OCI-LY7 (cell line): ENCODE measurements around the gene SMARCD1. TPM values are rescaled to one million over a fixed set of nuclear protein-coding genes. Genes with fewer than 3 reads are reported as not detected.

Experiments
- Bru-seq: library from RNA; stranded (reverse); fragments of 400-500 nt; gene quantifications from one replicate; lab custom pipeline; 2021; lab: Mats Ljungman, UMichigan
- BruChase-seq, 2 experiments: library from RNA; stranded (reverse); fragments of 400-500 nt; gene quantifications; one replicate each; lab custom pipeline; 2021; lab: Mats Ljungman, UMichigan
- BruUV-seq: library from RNA; stranded (reverse); fragments of 400-500 nt; replicated peaks from 2 replicates; lab custom pipeline; 2021; lab: Mats Ljungman, UMichigan
- CTCF ChIA-PET: fragments of 300-600 bp; sonication (Branson Sonifier 250); formaldehyde crosslinking; loops from one replicate; lab custom pipeline; 2022; ENCODE audit warnings: antibody characterized with exemption; ENCODE audit not compliant: unreplicated experiment; lab: Charles Lee
- POLR2A ChIA-PET: fragments of 300-600 bp; sonication (Branson Sonifier 250); formaldehyde crosslinking; loops from one replicate; lab custom pipeline; 2022; ENCODE audit warnings: antibody characterized with exemption; lab: Charles Lee
- DNase-seq: peaks from one replicate; pipeline ENCODE4 v3.0.0-alpha.2; 2015; ENCODE audit warnings: low spot score
- H2AFZ ChIP-seq: fragments of 200-600 bp; sonication (generic), shearing (Covaris generic); 2 replicates; pipeline ENCODE4 v1.6.1; 2014; ENCODE audit warnings: mild to moderate bottlenecking, antibody characterized with exemption, low read length, moderate library complexity
- H3K27ac ChIP-seq: fragments of 200-600 bp; sonication (generic); 2 replicates; pipeline ENCODE4 v1.5.1; 2014; ENCODE audit warnings: mixed run types, low read depth, mild to moderate bottlenecking, moderate library complexity, low read length, inconsistent platforms; ENCODE audit not compliant: poor library complexity, severe bottlenecking
- H3K36me3 ChIP-seq: fragments of 200-600 bp; sonication (generic); 2 replicates; pipeline ENCODE4 v1.6.1; 2014; ENCODE audit warnings: mild to moderate bottlenecking, antibody characterized with exemption, low read length, moderate library complexity, mixed read lengths; ENCODE audit not compliant: insufficient read depth
- H3K4me1 ChIP-seq: fragments of 200-600 bp; sonication (generic); 2 replicates; pipeline ENCODE4 v1.5.1; 2014; ENCODE audit warnings: mild to moderate bottlenecking, low read length; ENCODE audit not compliant: insufficient read depth, poor library complexity, severe bottlenecking
- H3K4me2 ChIP-seq: fragments of 200-600 bp; sonication (generic); 2 replicates; pipeline ENCODE4 v1.6.1; 2014; ENCODE audit warnings: mild to moderate bottlenecking, low read length
- H3K4me3 ChIP-seq: fragments of 200-600 bp; sonication (generic); 2 replicates; pipeline ENCODE4 v1.5.1; 2014; ENCODE audit warnings: mild to moderate bottlenecking, low read depth, low read length; ENCODE audit not compliant: poor library complexity, severe bottlenecking
- H3K79me2 ChIP-seq: fragments of 200-600 bp; sonication (generic); 2 replicates; pipeline ENCODE4 v1.6.1; 2016; ENCODE audit warnings: low read depth, mild to moderate bottlenecking, low read length, moderate library complexity, mixed read lengths; ENCODE audit not compliant: insufficient read depth
- H3K9me2 ChIP-seq: fragments of 200-600 bp; sonication (generic); 2 replicates; pipeline ENCODE4 v1.6.1; 2016; ENCODE audit warnings: mild to moderate bottlenecking, low read length, mixed read lengths; ENCODE audit not compliant: insufficient read depth
- H3K9me3 ChIP-seq: fragments of 200-600 bp; sonication (generic); 2 replicates; pipeline ENCODE4 v1.6.1; 2014; ENCODE audit warnings: mild to moderate bottlenecking, mixed run types, low read length, mixed read lengths
- H4K20me1 ChIP-seq: fragments of 200-600 bp; sonication (generic); 2 replicates; pipeline ENCODE4 v1.6.1; 2014; ENCODE audit warnings: mild to moderate bottlenecking, antibody characterized with exemption, low read length, moderate library complexity, mixed read lengths; ENCODE audit not compliant: insufficient read depth
- EZH2phosphoT487 ChIP-seq: fragments of 200-600 bp; sonication (generic); IDR thresholded peaks from 2 replicates; pipeline ENCODE4 v1.6.1; 2018; ENCODE audit warnings: low read depth, borderline replicate concordance, mild to moderate bottlenecking, mixed run types, antibody characterized with exemption, low read length, moderate library complexity, mixed read lengths
- intact Hi-C: fragments of 100-400 bp; cut with micrococcal nuclease; formaldehyde crosslinking; loops from one replicate; pipeline ENCODE4 v1.10.0; 2022; ENCODE audit not compliant: unreplicated experiment
- long read RNA-seq: library from polyadenylated mRNA; stranded (forward); transcript quantifications from one replicate; pipeline ENCODE4 v2.0.0, GENCODE V29; 2022
- total RNA-seq, 2 experiments: library from RNA; depleted of rRNA in 1 of 2; stranded (reverse); fragments of >200 nt in 1 of 2; shearing (Covaris generic) in 1 of 2; gene quantifications; 2 replicates each; pipeline ENCODE4 v1.2.3, GENCODE V29; 2014 to 2022
- TF ChIP-seq, protein P1 (sequence below): fragments of 200-600 bp; sonication (generic); conservative IDR thresholded peaks from 2 replicates; pipeline ENCODE4 v1.5.1; 2014; ENCODE audit warnings: mild to moderate bottlenecking, antibody characterized with exemption, low read length, moderate library complexity, mixed read lengths

SMARCD1 gene
- total RNA-seq (2014; rRNA removed; shearing (Covaris generic)) (117 and 134 TPM in 2 replicates), total RNA-seq (2022) (92.8 and 109 TPM in 2 replicates), Bru-seq, nascent RNA (percentile 78 among the genes with signal in this experiment), BruChase-seq, experiment 1, labeled RNA remaining after a 6-hour chase (percentile 94 among the genes with signal in this experiment), BruChase-seq, experiment 2, labeled RNA remaining after a 2-hour chase (percentile 92 among the genes with signal in this experiment)
- long read RNA-seq, transcript SMARCD1-202 (13 exons, 3,658 nt) = major isoform, 25 of 53 reads
- long read RNA-seq, partial matches to known transcripts = 20 of 53 reads
- long read RNA-seq, other reads (novel, unspliced or antisense) = 7 of 53 reads

DNA sequence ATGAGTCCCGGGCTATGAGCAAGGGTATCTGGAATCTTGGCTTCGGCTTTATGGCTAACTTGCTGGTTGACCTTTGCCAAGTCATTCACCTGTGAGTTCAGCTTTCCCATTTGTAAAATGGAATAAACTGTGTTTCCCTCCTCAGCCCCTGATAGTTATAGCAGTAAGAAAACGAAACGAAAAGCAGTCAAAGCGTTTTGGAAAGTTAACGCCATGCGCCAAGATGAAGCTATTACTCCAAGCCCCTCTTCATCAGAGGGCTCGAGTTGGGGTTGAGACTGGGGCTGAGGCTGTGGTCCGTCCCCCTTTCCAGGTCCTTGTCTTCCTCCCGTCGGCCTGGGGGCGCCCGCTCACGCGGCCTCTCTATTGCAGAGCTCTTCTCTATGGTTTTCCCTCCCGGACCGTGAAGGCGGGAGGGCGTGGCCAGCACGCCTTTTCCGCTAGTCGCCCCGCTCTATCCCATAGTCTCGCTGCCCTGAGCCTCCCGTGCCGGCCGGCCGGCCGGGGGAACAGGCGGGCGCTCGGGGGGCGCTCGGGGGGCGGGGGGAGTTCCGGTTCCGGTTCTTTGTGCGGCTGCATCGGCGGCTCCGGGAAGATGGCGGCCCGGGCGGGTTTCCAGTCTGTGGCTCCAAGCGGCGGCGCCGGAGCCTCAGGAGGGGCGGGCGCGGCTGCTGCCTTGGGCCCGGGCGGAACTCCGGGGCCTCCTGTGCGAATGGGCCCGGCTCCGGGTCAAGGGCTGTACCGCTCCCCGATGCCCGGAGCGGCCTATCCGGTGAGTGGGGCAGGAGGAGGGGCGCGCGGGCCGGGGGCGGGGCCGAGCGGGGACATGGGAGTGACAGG, at the start of gene SMARCD1:
TSS of gene SMARCD1 (plus strand) at position 568 of the 840 bp plus-strand sequence. CDS start at position 596, 28 bp downstream.
- Histone ChIP-seq H3K79me2 (peaks cover 16% of the 10 kb centered on the region; the same call in 1 of the 2 replicates), H3K27ac (peak within 1 kb of the TSS; percentile 83), H3K4me1 (peaks cover 38% of the 10 kb centered on the region), H3K4me3 (peak within 1 kb of the TSS; percentile 89), H4K20me1 (0 out of 2 replicates have a peak, but pooled peaks cover 3% of the 10 kb centered on the region), H2AFZ (peak within 1 kb of the TSS; percentile 96), H3K9me2 (no peaks in the 10 kb centered on the region), H3K36me3 (peaks cover 37% of the 10 kb centered on the region), H3K4me2 (peak within 1 kb of the TSS; percentile 93), H3K9me3 (no peaks in the 10 kb centered on the region)
- TSS peak; percentile 99 for BruUV-seq
- POLR2A ChIA-PET = interaction anchor here (0.6 to 6.0 kb wide), 21 partner anchors 14 to 1065 kb away, joined by 3 to 62 read pairs (median 4); partner anchors contain the start of genes ATF1, CERS5, COX14 and RACGAP1
- CTCF ChIA-PET = interaction anchor here (0.6 to 2.6 kb wide), 8 partner anchors 10 to 788 kb away, joined by 3 to 35 read pairs (median 4); partner anchors contain the start of genes CERS5, COX14 and DIP2B
- peak; percentile 96 for DNase-seq
- intact Hi-C loops = loop anchor here (1.0 kb wide), 3 partner anchors 26 to 315 kb away; partner anchors contain the start of genes CERS5 and LARP4
- TF ChIP-seq, protein P1, sequence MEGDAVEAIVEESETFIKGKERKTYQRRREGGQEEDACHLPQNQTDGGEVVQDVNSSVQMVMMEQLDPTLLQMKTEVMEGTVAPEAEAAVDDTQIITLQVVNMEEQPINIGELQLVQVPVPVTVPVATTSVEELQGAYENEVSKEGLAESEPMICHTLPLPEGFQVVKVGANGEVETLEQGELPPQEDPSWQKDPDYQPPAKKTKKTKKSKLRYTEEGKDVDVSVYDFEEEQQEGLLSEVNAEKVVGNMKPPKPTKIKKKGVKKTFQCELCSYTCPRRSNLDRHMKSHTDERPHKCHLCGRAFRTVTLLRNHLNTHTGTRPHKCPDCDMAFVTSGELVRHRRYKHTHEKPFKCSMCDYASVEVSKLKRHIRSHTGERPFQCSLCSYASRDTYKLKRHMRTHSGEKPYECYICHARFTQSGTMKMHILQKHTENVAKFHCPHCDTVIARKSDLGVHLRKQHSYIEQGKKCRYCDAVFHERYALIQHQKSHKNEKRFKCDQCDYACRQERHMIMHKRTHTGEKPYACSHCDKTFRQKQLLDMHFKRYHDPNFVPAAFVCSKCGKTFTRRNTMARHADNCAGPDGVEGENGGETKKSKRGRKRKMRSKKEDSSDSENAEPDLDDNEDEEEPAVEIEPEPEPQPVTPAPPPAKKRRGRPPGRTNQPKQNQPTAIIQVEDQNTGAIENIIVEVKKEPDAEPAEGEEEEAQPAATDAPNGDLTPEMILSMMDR = peak; percentile 85
- no peak for TF ChIP-seq EZH2phosphoT487

DNA sequence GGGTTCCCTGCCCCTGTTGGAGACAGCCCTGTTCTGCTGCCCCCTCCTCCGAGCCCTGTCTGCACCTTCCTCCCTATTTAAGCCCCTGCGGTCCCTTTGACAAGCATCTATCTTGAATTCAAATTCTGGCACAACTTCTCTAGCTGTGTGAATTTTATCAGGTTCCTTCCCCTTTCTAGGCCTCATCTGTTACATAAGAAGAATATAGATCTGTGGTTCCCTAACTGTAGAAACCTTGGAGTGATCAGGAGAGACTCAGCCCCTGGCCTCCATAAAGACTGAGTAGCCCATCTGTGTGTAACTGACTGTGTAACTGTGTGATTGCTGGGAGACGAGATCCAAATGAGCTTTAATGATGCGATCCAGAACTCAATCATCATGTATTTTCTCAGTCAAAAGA, 46.8 kb upstream of the SMARCD1 start:
- no peak overlapping the region for H3K27ac ChIP-seq
- ChIA-PET POLR2A (interaction anchor here (0.6 to 1.1 kb wide), 4 partner anchors 12 to 182 kb away, joined by 3 to 5 read pairs (median 4); no protein-coding TSS in a partner anchor), CTCF (interaction anchor here (1.3 to 1.4 kb wide), 2 partner anchors 13 to 73 kb away, joined by 3 to 5 read pairs; partner anchors contain the start of gene RACGAP1)
- no peaks in the 10 kb centered on the region for H3K36me3 ChIP-seq
- no peak overlapping the region for H3K4me2 ChIP-seq
- TF ChIP-seq EZH2phosphoT487 = no peak
- TF ChIP-seq, protein P1 = no peak
- intact Hi-C loops = loop anchor here (5.0 kb wide), 2 partner anchors 34 to 71 kb away; no protein-coding TSS in a partner anchor
- H4K20me1 ChIP-seq = no peaks in the 10 kb centered on the region
- BruUV-seq = no TSS peak
- H3K4me1 ChIP-seq = no peaks in the 10 kb centered on the region
- no peak overlapping the region for H2AFZ ChIP-seq
- H3K9me2 ChIP-seq = no peaks in the 10 kb centered on the region
- H3K4me3 ChIP-seq = no peak overlapping the region
- no peak for DNase-seq
- H3K79me2 ChIP-seq = no peaks in the 10 kb centered on the region
- H3K9me3 ChIP-seq = no peaks in the 10 kb centered on the region
